Measurements from ENCODE around the gene ZFP1.

DNA sequence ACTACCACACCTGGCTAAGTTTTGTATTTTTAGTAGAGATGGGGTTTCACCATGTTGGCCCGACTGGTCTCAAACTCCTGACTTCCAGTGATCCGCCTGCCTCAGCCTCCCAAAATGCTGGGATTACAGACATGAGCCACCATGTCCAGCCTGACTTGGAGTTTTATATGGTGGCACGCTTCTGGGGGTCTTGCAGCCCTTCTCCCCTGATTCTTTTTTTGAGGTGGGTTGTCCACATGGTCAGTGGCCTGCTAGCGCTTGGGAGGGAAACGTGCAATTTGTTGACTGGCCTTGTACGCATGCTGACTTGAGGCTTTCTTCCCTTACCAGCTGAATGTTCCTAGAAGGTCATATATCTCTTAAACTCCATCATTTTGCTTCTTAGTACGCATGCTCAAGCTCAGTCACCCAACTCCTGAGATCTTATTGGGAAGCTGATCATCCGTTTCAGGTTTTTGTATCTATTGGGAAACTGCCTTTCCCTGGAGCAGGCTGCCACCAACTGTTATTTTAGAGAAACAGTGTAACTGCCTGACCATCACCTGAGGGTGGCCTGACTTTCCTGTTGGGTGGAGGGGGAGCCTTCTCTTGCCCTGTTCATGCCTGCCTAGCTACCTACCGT lies 18.1 kb upstream of the ZFP1 start:
- TF ChIP-seq, protein P1, sequence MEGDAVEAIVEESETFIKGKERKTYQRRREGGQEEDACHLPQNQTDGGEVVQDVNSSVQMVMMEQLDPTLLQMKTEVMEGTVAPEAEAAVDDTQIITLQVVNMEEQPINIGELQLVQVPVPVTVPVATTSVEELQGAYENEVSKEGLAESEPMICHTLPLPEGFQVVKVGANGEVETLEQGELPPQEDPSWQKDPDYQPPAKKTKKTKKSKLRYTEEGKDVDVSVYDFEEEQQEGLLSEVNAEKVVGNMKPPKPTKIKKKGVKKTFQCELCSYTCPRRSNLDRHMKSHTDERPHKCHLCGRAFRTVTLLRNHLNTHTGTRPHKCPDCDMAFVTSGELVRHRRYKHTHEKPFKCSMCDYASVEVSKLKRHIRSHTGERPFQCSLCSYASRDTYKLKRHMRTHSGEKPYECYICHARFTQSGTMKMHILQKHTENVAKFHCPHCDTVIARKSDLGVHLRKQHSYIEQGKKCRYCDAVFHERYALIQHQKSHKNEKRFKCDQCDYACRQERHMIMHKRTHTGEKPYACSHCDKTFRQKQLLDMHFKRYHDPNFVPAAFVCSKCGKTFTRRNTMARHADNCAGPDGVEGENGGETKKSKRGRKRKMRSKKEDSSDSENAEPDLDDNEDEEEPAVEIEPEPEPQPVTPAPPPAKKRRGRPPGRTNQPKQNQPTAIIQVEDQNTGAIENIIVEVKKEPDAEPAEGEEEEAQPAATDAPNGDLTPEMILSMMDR (IDR thresholded peaks at IDR 0.05) = no peak
- TF ChIP-seq POLR2A (IDR thresholded peaks at IDR 0.05) = no peak
